OCI-LY7 (cell line): Measurements from ENCODE around the gene SLC11A2. TPM values are rescaled to one million over a fixed set of nuclear protein-coding genes. Genes with fewer than 3 reads are reported as not detected.

Experiments
- BruUV-seq: library from RNA; stranded (reverse); fragments of 400-500 nt; replicated peaks from 2 replicates; lab custom pipeline; 2021; lab: Mats Ljungman, UMichigan
- CTCF ChIA-PET: fragments of 300-600 bp; sonication (Branson Sonifier 250); formaldehyde crosslinking; loops from one replicate; lab custom pipeline; 2022; ENCODE audit warnings: antibody characterized with exemption; ENCODE audit not compliant: unreplicated experiment; lab: Charles Lee
- POLR2A ChIA-PET: fragments of 300-600 bp; sonication (Branson Sonifier 250); formaldehyde crosslinking; loops from one replicate; lab custom pipeline; 2022; ENCODE audit warnings: antibody characterized with exemption; lab: Charles Lee
- DNase-seq: peaks from one replicate; pipeline ENCODE4 v3.0.0-alpha.2; 2015; ENCODE audit warnings: low spot score
- H2AFZ ChIP-seq: fragments of 200-600 bp; sonication (generic), shearing (Covaris generic); 2 replicates; pipeline ENCODE4 v1.6.1; 2014; ENCODE audit warnings: mild to moderate bottlenecking, antibody characterized with exemption, low read length, moderate library complexity
- H3K27ac ChIP-seq: fragments of 200-600 bp; sonication (generic); 2 replicates; pipeline ENCODE4 v1.5.1; 2014; ENCODE audit warnings: mixed run types, low read depth, mild to moderate bottlenecking, moderate library complexity, low read length, inconsistent platforms; ENCODE audit not compliant: poor library complexity, severe bottlenecking
- H3K36me3 ChIP-seq: fragments of 200-600 bp; sonication (generic); 2 replicates; pipeline ENCODE4 v1.6.1; 2014; ENCODE audit warnings: mild to moderate bottlenecking, antibody characterized with exemption, low read length, moderate library complexity, mixed read lengths; ENCODE audit not compliant: insufficient read depth
- H3K4me1 ChIP-seq: fragments of 200-600 bp; sonication (generic); 2 replicates; pipeline ENCODE4 v1.5.1; 2014; ENCODE audit warnings: mild to moderate bottlenecking, low read length; ENCODE audit not compliant: insufficient read depth, poor library complexity, severe bottlenecking
- H3K4me2 ChIP-seq: fragments of 200-600 bp; sonication (generic); 2 replicates; pipeline ENCODE4 v1.6.1; 2014; ENCODE audit warnings: mild to moderate bottlenecking, low read length
- H3K4me3 ChIP-seq: fragments of 200-600 bp; sonication (generic); 2 replicates; pipeline ENCODE4 v1.5.1; 2014; ENCODE audit warnings: mild to moderate bottlenecking, low read depth, low read length; ENCODE audit not compliant: poor library complexity, severe bottlenecking
- H3K79me2 ChIP-seq: fragments of 200-600 bp; sonication (generic); 2 replicates; pipeline ENCODE4 v1.6.1; 2016; ENCODE audit warnings: low read depth, mild to moderate bottlenecking, low read length, moderate library complexity, mixed read lengths; ENCODE audit not compliant: insufficient read depth
- H3K9me2 ChIP-seq: fragments of 200-600 bp; sonication (generic); 2 replicates; pipeline ENCODE4 v1.6.1; 2016; ENCODE audit warnings: mild to moderate bottlenecking, low read length, mixed read lengths; ENCODE audit not compliant: insufficient read depth
- H3K9me3 ChIP-seq: fragments of 200-600 bp; sonication (generic); 2 replicates; pipeline ENCODE4 v1.6.1; 2014; ENCODE audit warnings: mild to moderate bottlenecking, mixed run types, low read length, mixed read lengths
- H4K20me1 ChIP-seq: fragments of 200-600 bp; sonication (generic); 2 replicates; pipeline ENCODE4 v1.6.1; 2014; ENCODE audit warnings: mild to moderate bottlenecking, antibody characterized with exemption, low read length, moderate library complexity, mixed read lengths; ENCODE audit not compliant: insufficient read depth
- EZH2phosphoT487 ChIP-seq: fragments of 200-600 bp; sonication (generic); IDR thresholded peaks from 2 replicates; pipeline ENCODE4 v1.6.1; 2018; ENCODE audit warnings: low read depth, borderline replicate concordance, mild to moderate bottlenecking, mixed run types, antibody characterized with exemption, low read length, moderate library complexity, mixed read lengths
- intact Hi-C: fragments of 100-400 bp; cut with micrococcal nuclease; formaldehyde crosslinking; loops from one replicate; pipeline ENCODE4 v1.10.0; 2022; ENCODE audit not compliant: unreplicated experiment
- total RNA-seq, 2 experiments: library from RNA; depleted of rRNA in 1 of 2; stranded (reverse); fragments of >200 nt in 1 of 2; shearing (Covaris generic) in 1 of 2; gene quantifications; 2 replicates each; pipeline ENCODE4 v1.2.3, GENCODE V29; 2014 to 2022
- TF ChIP-seq, protein P1 (sequence below): fragments of 200-600 bp; sonication (generic); conservative IDR thresholded peaks from 2 replicates; pipeline ENCODE4 v1.5.1; 2014; ENCODE audit warnings: mild to moderate bottlenecking, antibody characterized with exemption, low read length, moderate library complexity, mixed read lengths

SLC11A2 gene
- total RNA-seq, 2 experiments from 2014 or later: 35.0 to 43.6 TPM

DNA sequence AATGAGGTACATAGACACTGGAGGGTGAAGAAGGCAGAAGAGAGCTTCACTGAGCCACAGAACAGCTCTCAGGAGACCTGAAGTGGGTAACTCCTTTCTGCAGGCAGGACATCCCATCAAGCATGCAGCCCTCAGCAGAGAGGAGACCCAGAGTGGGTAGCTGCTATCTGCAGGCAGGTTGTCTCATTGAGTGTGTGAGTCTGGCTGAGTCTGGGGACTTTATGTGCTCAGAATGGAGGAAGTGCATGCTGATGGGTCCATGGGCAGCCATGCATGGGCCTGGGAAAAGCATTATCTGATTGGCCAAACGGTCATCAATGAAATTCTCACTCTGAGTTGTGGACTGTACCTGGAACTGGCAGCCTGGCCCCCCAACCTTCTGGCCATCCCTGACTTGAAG, 88.5 kb downstream of the SLC11A2 start:
- no peak overlapping the region for H2AFZ ChIP-seq
- no peak overlapping the region for H3K27ac ChIP-seq
- H3K4me1 ChIP-seq: peaks cover 1% of the 10 kb centered on the region
- POLR2A ChIA-PET: interaction anchor here (0.6 kb wide), 1 partner anchor 123 kb away, joined by 6 read pairs; no protein-coding TSS in a partner anchor
- H3K4me3 ChIP-seq: no peak overlapping the region
- H3K4me2 ChIP-seq: no peak overlapping the region
- H3K36me3 ChIP-seq: peaks cover 26% of the 10 kb centered on the region
- no TSS peak for BruUV-seq
- TF ChIP-seq, protein P1, sequence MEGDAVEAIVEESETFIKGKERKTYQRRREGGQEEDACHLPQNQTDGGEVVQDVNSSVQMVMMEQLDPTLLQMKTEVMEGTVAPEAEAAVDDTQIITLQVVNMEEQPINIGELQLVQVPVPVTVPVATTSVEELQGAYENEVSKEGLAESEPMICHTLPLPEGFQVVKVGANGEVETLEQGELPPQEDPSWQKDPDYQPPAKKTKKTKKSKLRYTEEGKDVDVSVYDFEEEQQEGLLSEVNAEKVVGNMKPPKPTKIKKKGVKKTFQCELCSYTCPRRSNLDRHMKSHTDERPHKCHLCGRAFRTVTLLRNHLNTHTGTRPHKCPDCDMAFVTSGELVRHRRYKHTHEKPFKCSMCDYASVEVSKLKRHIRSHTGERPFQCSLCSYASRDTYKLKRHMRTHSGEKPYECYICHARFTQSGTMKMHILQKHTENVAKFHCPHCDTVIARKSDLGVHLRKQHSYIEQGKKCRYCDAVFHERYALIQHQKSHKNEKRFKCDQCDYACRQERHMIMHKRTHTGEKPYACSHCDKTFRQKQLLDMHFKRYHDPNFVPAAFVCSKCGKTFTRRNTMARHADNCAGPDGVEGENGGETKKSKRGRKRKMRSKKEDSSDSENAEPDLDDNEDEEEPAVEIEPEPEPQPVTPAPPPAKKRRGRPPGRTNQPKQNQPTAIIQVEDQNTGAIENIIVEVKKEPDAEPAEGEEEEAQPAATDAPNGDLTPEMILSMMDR: no peak
- no peak for TF ChIP-seq EZH2phosphoT487
- DNase-seq: peak; percentile 47
- no peaks in the 10 kb centered on the region for H3K79me2 ChIP-seq
- CTCF ChIA-PET: no interaction called here
- intact Hi-C loops: no loop called here
- H3K9me2 ChIP-seq: no peaks in the 10 kb centered on the region
- H4K20me1 ChIP-seq: no peaks in the 10 kb centered on the region
- peaks cover 19% of the 10 kb centered on the region; the same call in 1 of the 2 replicates for H3K9me3 ChIP-seq

DNA sequence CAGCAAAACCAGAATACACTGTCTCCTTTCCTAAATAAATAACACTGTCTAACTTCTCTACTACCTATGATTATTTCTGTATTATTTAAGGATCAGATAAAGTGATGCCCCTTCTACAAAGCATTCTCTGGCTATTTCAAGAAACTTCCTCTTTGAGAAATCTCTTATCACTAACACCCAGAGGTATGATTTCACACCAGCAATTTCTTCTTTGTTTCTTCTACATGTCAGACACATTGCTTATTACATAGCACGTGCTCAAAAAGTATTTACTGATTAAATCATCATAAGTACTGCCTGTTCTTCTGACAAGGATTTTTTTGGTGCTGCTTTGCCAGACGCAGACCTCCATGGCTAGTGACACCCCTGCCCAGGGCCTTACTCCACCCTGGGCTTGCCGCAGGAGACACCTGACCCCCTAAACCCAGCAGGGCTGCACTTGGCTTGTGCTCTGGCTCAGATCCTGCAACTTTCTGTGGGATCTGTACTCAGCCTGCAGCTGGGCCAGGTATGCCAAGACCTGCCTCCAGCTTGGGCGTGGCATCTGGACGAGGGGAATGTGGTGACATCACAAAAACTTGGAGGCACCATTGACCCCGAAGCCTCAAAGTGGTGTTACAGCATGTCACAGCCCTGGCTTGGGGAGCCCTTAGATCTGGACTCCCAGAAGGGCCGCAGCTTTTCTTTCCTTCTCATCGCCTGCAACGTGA, 89.2 kb downstream of the SLC11A2 start:
- POLR2A ChIA-PET: interaction anchor here (0.6 kb wide), 1 partner anchor 123 kb away, joined by 6 read pairs; no protein-coding TSS in a partner anchor
- peaks cover 5% of the 10 kb centered on the region for H3K4me1 ChIP-seq
- no peak overlapping the region for H3K4me2 ChIP-seq
- H3K9me3 ChIP-seq: peaks cover 19% of the 10 kb centered on the region; the same call in 1 of the 2 replicates
- DNase-seq: no peak
- TF ChIP-seq EZH2phosphoT487: no peak
- TF ChIP-seq, protein P1: no peak
- no peak overlapping the region for H2AFZ ChIP-seq
- BruUV-seq: no TSS peak
- H3K9me2 ChIP-seq: no peaks in the 10 kb centered on the region
- CTCF ChIA-PET: no interaction called here
- H3K79me2 ChIP-seq: no peaks in the 10 kb centered on the region
- no peak overlapping the region for H3K27ac ChIP-seq
- no peak overlapping the region for H3K4me3 ChIP-seq
- H4K20me1 ChIP-seq: no peaks in the 10 kb centered on the region
- H3K36me3 ChIP-seq: peaks cover 33% of the 10 kb centered on the region
- intact Hi-C loops: no loop called here
